NCI-H748 treated with DMSO at 0.1 percent for 48 hours (cell line): ENCODE results near the gene NBPF11.
"Not testable (repeated sequence)": the region's sequence is repeated elsewhere in the genome, so short reads cannot be mapped to it uniquely, and the experiment has no call there.

Experiments used
- DNase-seq: peaks from one replicate; lab custom pipeline; 2025; lab: John Stamatoyannopoulos, UW

The NBPF11 gene

DNA sequence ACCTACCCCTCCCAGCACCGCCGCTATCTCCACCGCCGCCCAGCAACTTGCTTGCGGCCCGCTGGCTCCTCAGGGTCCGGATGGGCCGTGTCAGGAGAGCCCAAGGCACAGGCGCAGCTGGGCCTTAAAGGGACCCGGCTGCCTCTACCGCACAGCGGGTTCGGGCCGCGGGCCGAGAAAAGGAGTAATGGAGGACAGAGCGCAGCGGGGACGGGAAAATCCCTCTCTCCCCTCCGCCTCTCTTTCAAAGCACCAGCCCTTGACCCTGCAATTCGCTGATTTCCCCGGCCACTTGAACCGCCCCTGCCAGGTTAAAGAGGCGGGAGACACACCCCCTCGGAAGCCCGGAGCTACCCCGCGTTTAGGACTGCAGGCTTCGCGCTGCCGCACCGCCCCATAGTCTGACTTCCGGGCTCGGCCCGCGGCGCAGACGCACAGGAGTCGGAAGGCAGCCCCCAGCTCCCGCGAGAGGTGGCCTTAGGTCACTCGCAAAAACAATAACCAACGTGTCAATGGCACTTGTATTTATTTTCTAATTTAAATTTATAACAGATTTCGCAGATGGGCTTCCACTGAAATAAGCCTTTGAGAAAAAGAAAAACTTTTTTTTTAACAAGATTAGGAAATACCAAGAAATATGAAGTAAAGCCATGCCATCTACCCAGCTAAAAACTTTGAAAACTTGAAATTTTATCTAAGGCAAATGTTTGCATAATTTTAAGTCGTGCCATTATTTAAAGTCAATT, at the start of gene NBPF11:
TSS of gene NBPF11 (minus strand) at position 371 of the 746 bp plus-strand sequence. CDS start 25,278 bp downstream, outside the sequence.
- peak; percentile 46 for DNase-seq

GRCh38 chr1:148197396-148197795, 45.3 kb upstream of the NBPF11 start:
- not testable (repeated sequence) for DNase-seq

DNA sequence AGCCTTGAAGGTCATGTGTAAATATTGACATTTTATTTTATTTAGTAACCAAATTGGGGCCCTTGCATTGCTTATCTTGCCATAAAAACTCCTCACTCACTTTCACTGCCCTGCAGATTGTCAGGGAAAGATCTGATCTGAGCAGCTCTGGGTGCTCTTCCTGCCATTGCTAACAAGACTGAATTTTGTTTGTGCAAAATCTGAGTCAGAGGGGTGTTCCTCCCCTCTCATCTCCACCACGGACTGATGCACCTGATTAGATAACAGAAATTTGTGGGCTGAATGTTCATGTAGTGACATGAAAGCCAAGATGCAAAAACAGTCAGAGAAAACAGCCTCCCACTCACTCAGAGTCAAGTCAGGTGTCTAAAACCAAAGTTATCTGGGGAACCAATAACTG, 44.9 kb upstream of the NBPF11 start:
- not testable (repeated sequence) for DNase-seq

DNA sequence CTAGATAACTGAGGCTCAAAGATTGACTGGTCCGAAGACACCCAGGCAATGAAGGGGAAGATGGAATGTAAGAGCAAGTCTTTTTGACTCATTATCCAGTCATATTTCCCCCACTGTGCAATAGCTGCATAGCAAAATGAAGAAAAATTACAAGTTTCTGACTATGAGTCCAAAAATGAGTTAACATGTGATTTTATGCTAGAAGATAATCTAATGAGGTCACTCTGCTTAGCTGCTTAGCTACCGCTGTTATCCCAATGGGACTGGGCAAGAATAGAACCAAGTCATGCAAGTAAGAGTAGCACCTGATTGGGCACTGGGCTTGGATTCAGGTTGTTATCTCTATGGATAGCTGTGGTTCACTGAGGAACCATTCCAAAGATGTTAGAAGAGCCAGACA, 43.0 kb upstream of the NBPF11 start:
- not testable (repeated sequence) for DNase-seq

DNA sequence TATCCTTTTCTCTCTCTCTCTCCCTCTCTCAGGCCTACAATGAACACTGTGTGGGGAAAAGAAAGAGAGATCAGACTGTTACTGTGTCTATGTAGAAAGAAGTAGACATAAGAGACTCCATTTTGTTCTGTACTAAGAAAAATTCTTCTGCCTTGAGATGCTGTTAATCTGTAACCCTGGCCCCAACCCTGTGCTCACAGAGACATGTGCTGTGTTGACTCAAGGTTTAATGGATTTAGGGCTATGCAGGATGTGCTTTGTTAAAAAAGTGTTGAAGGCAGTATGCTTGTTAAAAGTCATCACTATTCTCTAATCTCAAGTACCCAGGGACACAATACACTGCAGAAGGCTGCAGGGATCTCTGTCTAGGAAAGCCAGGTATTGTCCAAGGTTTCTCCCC, 36.7 kb upstream of the NBPF11 start:
- not testable (repeated sequence) for DNase-seq

GRCh38 chr1:148178682-148179081, 26.6 kb upstream of the NBPF11 start:
- not testable (repeated sequence) for DNase-seq

DNA sequence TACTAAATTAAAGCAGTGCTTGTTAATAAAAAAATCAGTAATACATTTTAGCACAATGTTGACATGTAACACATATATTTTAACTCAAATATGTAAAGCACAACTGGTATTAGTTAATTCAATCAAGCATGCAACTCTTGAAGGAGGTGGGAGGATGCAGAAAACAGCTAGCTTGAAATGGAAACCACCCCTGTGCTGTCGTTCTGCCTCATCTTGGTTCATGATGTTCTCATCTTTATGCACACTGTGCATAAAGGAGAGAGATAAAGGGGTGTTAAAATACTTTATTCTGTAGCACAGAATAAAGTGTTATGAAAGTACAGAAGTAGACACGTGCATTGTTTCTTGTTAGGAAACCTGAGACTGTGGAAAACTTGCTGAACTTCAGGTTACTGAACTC, 23.3 kb upstream of the NBPF11 start:
- not testable (repeated sequence) for DNase-seq

DNA sequence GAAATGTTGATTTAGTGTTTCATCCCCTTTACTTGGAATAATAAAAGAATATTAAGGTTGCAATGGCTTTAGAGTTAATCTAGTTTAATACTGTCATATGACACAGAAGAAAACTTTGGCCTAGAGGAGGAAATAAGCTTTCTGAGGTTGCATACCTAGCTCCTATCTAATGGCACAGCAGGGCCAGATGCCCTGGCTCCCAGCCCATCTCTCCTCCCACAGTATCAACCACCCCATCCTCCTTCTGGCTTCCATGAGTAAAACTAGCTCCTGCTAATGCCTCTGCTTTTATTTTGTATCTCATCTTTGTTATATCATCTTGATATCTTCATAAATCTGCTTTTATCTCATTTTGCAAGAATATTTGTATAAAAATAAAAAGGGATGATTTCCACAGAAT, 19.9 kb upstream of the NBPF11 start:
- DNase-seq, result not testable (repeated sequence)

- DNase-seq, result no peak
Measured at GRCh38 chr1:148166558-148167492, 14.7 kb upstream of the NBPF11 start.

DNA sequence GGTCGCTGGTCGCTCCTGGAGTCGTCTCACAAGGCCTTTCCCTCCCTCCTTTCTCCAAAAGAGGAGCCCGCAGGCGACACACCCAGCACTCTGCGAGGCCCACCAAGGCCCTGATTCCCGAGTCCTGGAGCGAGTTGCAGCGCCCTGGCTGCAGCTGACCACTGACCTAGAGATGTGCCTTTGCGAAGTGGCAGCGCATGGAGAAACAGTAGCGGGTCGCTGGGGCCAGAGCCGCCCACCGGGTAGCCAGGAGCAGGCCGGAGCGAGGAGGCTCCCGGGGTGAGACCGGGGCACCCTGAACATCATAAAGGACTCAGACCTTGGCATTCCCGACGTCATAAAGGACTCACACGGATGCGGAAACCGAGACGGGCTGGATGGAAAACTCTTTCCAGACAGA, 10.3 kb upstream of the NBPF11 start:
- no peak for DNase-seq

DNA sequence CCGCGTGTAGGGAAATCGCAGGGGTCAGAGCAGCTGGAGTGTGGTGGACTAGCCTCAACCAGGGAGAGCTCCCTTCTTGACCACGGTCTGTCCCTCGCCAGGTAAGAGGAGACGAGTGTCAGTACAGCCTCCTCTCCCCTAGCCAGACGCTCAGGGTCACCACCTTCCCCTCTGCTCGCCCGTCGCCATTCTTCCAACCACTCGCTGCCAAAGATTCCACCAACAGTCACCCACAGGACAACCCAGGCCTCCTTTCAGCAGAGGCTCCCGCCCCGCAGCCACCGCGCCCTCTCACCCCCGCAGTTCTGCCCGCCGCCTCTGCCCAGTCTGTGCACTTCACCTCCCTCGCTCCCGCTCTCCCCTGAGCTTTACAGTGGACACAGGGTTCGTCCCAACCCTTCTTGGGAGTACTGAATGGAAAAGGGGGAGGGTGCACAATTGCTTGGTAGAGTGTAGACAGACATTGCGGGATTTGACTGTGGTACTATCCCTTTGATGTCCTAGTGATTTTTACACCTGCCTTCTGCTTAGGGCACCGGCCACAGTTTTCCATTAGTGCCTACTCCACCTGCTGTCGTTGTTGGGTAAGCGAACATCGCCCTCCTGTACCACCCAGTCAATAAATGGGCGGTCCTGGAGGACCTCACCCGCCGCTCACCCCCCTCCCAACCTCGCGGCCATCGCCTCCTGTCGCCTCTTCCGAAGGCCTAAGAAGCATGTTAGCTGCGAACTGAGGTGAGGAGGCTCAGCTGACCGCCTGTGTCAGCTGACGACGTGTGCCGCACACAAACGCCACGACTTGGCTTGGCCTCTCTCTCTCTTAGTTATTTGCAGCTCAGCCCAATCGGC, 9.2 kb upstream of the NBPF11 start:
- DNase-seq, result no peak

- no peak for DNase-seq
Measured at GRCh38 chr1:148160343-148161052, 8.4 kb upstream of the NBPF11 start.

DNA sequence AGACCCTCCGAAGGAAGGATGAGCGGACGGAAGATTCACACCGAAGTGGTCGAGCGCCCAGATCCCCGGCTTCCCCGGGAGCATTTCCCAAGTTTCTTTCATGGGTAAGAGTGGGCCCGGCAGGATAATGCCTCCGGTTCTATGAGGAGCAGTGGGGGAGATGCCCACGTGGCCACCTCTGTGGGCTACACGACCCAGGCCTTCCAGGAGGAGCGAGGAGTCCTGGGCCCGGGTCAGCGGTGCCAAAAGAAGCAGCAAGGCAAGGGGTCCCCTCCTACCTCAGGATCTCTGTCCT, 7.9 kb upstream of the NBPF11 start:
- no peak for DNase-seq

GRCh38 chr1:148158341-148159003, 6.4 kb upstream of the NBPF11 start:
- no peak for DNase-seq

DNA sequence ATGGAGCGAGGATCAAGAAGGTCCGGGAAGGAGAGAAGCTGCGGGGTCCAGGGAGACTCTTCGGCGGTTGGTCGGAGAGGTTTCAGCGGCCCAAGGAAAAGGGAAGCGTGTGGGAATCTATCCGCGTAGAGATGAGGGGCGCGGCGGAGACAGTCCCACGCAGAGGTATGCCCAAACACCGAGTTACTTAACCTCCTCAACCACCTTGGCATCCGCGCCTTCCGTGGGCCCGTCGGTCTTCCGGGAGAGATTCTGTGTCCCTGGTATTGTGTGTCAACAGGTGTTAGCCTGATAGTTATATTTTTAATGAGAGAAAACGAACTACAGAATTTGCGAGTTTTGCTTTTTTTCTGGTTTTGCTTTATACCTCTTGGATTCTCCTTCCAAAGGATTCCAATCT, 5.7 kb upstream of the NBPF11 start:
- DNase-seq, result not testable (repeated sequence)

GRCh38 chr1:148155494-148156275, 3.6 kb upstream of the NBPF11 start:
- DNase-seq, result not testable (repeated sequence)

DNA sequence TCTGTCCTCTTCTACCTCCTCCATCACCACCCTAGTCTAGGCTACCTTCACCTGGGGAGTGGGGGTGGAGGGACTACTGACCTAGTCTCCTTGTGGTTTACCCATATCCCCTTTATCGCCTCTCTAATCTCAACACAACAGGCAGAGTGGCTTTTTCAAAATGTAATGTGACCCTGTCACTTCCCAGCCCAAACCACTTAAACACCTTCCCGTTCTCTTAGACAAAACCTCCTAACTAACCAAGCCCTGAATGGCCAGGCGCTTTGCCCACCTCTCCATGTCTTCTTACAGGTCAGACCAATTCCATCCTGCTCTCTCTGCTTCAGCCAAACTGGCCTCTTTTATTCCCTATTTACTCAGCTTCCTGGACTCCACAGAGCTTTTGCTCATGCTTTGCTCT, 714 bp upstream of the NBPF11 start:
- not testable (repeated sequence) for DNase-seq

DNA sequence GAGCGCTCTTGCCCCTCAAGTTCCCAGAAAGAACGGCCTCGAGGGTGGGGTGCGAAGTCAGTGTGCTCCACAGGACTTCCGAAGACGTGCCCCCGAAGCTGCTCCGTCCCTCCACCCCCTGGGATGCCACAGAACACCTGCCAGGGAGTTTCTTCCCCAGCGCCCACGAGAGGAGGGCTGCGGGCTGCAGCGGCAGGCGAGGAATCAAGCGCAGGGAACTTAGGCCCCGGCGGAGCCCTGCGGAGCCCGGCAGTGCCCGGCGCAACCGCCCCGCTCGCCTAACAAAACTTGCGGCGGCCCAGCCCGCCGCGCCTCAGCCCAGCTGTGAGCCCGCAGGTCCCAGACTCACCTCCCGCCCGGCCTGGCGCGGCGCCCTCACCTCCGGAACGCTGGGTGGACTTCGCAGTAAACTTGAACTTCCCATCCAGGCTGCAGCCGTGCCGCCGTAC, 686 bp downstream of the NBPF11 start:
- DNase-seq, result peak; percentile 0

DNA sequence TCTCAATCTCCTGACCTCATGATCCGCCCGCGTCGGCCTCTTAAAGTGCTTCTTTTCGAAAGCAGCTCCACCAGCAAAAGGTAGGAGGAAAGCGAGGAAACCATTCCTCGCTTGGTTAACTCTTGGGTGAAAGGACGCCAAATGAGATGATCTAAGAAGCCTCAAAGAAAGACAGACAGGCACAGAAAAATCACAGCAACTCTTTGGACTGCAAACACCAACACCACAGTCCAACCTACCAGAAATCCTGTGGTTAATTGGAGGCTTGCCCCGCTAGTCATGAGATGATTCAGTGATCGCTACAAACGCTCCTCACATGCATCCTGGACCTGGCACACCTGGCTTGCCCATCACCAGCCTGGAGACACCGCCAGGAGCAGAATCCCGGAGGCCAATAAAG, 1.1 kb downstream of the NBPF11 start:
- not testable (repeated sequence) for DNase-seq

DNA sequence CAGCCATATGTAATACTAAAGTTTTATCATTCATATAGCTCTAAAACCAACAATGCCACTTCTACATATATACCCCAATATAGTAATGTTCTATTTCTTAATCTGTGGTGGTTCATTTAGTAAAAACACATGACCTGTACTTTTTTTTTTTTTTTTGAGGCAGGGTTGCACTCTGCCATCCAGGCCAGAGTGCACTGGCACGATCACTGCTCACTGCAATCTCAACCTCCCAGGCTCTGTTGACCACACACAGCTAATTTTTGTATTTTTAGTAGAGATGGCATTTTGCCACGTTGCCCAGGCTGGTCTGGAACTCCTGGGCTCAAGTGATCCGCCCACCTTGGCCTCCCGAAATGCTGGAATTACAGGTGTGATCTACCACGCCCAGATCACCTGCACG, 2.1 kb downstream of the NBPF11 start:
- not testable (repeated sequence) for DNase-seq
